NCI-H1105 (cell line): ENCODE measurements around the gene GAK.
"Not testable (repeated sequence)": the region's sequence is repeated elsewhere in the genome, so short reads cannot be mapped to it uniquely, and the experiment has no call there.

Source experiments
- DNase-seq: peaks from one replicate; lab custom pipeline; 2025; lab: John Stamatoyannopoulos, UW

Gene GAK

GRCh38 chr4:931960-932712, at the start of gene GAK, which contains the start of gene TMEM175:
Gene GAK, minus strand, starts transcription at chr4:932316. Its CDS starts 129 bp downstream, at chr4:932187.
Gene TMEM175, plus strand, starts transcription at chr4:932460. Its CDS starts 15,280 bp downstream, at chr4:947740.
- DNase-seq = peak; percentile 78

DNA sequence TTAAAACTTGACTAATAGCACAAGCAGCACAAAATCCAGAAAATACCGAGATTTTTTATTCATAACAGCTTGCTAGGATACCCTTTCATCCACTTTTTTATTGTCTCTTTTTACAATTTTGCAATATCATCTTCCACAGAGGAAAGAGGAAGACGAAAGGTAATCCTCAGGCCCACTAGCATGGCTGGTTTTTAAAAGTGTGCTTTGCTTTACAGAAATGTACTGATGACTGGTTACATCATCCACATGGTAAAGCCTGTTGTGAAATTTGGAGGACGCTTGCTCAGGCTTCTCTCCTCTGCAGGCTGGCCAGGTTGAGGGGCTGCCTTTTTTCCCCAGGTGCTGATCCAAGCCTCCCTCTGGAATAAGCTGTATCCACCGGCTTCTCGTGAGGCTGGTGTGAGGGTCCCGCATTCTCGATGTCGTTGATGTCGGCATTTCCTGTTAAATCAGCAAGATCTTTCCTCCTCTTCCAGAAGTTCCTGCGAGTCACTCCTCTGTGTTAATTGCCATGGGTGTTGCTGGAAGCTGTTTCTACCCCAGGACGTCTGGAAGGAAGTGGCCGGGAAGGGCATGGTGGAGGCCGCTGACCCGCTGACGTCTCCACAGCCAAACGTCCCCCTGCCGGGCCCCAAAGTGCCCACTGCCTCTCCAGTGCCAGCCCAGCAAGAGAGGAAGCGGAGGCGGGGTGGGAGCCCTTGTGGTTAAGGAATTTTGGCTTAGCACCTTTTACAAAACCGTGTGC, 47.0 kb upstream of the GAK start:
- DNase-seq = no peak

DNA sequence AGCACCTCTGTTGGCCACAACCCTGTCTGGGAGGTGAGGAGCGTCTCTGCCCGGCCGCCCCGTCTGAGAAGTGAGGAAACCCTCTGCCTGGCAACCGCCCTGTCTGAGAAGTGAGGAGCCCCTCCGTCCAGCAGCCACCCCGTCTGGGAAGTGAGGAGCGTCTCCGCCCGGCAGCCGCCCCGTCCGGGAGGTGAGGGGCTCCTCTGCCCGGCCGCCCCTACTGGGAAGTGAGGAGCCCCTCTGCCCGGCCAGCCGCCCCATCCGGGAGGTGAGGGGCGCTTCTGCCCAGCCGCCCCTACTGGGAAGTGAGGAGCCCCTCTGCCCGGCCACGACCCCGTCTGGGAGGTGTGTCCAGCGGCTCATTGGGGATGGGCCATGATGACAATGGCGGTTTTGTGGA, 43.9 kb upstream of the GAK start:
- not testable (repeated sequence) for DNase-seq

GRCh38 chr4:974668-975067, 42.6 kb upstream of the GAK start:
- DNase-seq = no peak

DNA sequence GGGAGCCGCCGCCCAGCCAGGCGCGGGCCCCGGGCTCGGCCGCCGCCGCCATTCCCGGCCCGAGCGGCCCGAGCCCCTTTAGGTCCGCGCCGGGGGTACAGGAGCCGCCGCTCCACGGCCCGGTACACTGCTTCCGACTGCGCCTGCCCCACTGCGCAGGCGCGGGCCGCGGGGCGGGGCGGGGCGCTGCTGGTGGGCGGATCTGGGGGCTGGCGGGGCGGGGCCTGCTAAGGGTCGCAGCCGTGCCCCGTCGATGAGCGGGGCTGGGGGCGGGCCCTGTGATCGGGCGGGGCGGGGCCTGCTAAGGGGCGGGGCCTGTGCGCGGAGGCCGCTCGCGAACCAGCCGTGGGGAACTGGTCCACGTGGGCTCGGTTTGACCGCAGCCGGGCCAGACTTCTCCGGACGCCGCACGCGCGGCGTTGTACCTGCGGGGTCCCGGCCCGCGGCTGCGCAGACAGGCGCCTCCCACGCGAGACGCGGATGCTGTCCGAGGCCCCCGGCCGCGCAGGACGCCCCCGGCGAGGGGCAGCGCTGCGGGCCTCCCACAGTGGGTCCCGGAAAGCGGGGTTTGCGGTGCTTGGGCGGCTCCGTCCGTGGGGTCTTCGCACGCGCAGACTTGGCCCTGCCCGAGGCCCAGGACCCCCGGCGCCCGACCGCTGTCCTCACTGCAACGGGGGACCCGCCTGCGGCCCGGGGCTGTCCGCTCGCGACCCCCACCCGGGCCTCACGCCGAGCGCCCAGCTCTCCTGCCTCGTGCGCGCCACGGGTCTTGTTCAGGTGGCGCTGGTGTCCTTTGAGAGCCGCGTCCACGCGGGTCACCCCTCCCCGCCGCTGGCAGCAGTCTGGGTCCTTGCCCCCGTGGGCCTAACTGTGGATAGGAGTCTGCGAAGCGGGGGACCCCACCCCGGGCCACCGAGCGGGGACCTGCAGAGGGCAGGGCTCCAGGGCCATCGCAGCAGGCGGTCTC, 41.6 kb upstream of the GAK start, which contains the start of gene DGKQ:
DGKQ (minus strand) TSS at position 139 of the 967 bp plus-strand sequence; CDS start at position 52, 87 bp downstream.
- DNase-seq = no peak

DNA sequence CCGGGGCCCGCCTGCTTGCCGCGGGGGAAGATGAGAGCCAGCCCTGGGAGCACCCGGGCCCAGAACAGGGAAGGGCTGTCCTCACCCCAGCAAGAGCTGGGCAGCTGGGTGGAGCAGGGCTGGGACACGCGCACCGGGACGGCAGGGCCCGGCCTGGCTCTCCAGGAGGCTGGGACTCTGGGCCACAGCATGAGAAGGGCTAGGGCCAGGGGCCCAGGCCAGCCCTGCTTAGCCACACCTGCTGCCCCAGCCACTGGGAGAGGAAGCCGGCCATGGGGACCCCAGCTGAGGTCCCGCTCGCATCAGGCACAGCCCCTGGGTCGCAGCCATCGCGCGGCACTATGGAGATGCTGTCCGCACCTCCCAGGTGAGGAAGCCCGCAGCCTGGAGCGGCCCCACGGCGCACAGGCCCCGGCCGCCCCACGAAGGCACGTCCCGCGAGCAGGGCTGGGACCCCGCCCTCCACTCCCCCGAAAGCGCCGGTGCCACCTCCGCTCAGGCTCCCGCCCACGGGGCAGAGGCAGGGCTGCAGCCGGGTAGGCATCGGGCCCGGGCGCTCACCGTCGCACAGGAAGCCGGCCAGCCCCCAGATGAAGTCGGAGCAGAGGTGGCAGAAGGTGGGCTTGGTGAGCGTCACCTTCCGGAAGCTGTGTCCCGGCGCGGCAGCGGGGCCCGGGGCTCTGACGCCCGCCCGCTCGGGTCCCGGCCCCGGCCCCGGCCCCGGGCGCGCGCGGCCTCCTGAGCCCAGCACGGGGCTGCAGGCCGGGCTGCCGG, 40.7 kb upstream of the GAK start:
- no peak for DNase-seq

DNA sequence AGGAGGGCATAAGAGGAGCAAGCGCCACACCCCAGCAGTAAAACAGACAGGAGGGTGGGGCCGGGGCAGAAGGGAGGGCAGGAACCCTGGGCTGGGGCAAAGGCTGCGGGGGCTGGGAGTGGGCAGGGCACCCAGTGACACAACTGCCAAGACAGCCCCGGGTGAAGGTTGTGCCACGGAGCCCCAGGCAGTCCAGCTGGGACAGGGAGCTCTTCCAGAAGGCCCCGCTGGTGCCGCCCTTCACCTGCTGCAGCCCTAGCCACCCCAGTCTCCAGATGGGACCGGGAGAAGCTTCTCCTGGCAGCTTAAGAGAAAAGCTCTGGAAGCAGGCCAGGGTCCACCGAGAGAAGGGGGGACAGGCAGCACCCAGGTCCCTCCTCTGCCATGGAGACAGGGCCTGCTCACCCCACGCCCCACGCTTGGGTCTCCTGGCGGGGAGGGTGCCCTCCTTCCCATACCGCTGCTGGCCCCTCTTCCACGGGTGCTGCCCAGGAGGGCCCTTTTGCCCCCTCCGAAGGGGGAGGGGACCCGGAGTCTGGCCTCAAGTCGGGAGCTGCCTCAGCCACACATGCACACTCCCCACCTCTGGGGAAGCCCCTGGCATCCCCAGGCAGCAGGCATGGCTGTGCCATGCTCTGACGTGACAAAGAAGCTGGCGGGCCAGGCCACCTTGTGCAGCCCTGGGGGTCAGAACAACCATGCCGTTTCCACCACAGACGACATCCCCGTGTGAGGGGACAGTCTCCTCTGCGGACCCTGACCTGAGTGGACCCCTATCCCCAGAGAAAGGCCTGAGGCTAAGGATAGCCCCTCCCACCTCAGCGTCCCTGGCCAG, 39.8 kb upstream of the GAK start:
- no peak for DNase-seq

DNA sequence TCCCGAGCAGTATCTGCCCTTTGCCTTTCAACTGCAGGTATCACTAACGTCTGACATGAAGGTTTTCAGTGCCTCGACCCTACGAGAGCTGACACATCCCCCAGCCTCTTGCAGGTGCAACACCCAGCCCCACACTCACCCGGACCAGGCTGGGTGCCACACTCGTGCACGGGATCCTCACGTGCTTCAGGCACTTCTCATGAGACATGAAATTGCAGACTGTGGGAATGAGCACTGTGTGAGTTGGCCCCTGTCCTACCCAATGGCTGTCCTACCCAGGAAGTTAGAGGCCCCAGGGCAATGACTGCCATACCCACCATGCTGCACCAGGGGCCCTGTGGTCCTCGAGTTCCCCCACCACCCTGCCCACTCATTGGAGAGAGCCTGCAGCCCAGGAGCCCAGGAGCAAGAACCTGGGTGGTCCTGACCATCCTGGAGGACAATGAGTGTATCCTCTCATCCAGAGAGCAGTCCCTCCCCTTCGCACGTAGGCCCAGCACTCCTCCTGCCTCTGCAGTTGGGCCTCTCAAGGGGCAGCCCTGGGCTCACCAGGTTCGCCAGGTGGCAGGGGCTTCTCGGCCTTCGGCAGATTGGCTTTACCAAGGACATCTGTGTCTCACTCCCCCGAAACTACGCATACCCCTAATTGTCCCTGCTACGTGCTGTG, 38.9 kb upstream of the GAK start:
- no peak for DNase-seq

- DNase-seq = no peak
Measured at GRCh38 chr4:970046-970745, 38.1 kb upstream of the GAK start.

DNA sequence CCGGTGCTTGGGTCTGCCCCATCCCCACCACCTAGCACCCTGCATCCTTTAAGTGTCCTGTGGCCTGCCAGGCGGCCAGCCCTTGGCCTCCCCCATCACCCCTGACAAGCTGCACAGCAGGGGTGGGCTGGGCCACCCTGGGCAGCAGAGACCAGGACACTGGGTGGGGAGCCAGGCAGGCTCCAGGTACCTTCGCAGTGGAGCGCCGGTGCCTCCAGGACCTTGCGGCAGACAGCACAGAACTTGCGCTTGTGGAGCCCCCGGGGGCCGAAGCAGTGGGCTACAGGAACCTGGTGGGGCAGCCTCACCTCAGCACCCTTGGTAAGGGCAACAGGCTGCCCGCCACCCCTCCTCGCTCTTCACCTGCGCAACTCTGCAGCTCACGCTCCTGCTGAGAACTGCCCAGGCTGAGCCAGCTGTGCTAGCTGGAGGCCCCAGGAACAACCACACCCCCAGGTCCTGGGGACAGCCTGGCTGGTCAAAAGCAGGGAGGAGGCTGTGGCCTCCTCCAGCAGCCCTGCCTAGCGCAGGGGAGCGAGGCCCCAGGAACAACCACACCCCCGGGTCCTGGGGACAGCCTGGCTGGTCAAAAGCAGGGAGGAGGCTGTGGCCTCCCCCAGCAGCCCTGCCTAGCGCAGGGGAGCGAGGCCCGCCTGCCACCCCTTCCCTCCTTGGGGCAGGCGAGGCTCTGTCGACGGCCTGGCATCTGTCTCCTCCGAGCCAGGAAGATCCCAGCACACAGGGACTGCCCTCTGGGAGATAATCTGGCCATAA, 36.7 kb upstream of the GAK start:
- no peak for DNase-seq

DNA sequence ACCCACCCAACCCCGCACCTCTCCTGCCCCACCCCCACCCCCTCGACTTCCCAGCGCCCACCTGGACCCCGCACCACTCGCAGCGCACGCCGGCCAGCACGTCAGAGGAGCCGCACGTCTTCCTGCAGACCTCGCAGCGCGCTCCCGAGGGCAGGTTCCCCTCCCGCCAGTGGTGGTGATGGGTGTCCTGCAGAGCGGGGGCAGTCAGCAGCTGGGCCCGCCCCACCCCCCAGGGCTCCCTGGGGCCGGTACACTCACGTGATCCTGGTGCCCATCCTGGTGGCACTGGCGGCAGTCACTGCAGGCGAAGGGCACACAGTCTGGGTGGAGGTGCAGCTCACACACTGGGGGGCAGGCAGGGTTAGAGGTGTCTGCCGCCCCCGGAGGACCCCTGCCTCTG, 36.1 kb upstream of the GAK start:
- DNase-seq = no peak

DNA sequence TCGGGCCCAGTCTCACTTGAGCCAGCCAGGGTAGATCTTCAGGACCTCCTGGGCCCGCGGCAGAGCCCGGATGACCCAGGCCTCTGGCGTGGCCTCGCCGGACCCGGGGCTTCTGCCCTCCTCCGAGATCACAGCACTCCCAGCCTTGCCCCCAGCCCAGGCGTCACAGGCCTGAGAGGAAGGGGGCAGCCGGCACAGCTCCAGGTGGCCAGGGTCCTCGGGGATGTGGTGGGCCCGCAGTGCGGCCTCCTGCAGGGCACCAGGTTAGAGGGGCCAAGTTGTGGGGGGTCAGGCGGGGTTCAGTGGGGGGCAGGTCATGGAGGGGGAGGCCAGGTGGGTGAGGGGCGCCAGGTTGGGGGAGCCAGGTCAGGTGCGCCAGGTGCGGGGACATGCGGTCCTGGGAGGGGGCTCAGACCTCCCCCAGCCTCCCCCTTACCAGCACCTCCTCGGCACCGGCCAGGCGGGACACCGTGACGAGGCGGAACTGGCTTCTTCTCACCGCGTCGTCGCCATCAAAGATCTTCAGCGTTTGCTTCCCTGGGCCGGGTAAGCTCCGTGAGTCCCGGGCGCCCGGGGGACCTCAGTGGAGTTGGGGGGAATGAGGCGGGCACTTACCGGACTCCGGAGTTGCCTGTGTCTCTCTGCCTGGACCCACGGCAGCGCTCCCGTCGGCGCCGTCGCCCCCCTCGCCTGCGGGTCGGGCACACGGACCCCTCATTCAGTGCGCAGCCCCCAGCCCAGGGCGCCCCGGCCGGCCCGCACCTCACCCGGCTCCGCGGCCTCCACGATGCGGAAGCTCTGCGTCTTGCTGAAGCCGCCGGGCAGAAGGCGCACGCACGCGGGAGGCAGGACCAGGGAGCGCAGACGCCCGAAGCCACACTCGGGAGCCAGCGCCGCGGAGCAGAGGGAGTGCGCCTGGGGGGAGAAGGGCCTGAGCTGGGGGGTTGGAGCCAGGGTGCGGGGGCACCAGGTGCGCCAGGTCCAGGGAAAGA, 35.3 kb upstream of the GAK start:
- no peak for DNase-seq

DNA sequence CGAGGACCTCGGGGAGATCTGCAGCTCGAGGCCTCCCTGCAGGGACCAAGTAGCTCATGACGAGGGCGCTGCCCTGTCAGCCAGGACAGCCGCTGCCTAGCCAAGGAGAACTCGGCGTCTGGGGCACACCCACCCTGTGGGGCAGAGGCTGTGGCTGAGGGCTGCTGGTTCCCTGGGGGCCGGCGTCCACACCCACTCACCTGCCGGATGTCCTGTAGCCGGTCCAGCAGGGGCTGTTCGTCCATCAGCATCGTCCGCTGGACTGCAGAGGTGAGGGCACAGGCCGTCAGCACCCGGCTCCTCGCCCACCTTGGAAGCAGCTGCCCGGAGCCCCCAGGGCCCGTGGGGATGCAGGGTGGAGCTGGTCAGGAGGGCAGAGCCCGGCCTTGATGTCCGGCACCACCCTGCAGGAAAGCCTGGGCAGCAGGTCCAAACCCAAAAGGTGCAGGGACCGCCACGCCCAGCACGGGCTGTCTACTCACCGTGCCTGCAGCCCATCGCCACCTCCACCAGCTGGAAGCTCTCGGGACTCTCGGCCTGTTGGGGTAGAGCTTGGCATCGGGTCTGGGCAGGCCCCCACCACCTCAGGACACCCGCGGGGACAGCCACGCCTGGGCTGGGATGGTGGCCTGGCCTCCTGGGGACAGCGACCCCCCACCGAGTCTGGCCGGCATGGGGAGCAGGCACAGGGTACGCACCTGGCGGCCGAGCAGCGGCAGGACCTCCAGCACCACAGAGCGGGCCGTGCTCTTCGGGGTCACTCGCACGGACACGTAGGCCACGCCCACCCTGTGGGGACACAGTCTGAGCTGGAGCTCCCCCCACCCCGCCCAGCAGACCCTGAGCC, 34.4 kb upstream of the GAK start:
- DNase-seq = no peak

DNA sequence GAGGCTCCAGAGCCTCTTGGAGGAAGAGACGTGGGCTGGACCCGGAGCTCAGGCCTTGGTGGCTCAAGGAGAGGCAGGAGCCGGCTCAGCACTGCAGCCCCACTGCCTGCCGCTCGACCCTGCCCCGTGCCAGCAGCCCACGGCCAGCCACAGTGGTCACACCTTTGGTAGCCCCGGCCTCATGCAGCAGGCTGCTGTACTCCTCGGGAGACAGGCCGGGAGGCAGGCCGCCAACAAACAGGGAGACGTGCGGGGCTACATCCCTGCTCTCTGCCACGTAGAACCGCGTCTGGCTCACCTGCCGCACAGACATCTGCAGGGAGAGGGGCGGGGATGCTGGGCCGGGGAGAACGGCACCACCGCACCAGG, 33.6 kb upstream of the GAK start:
- no peak for DNase-seq

DNA sequence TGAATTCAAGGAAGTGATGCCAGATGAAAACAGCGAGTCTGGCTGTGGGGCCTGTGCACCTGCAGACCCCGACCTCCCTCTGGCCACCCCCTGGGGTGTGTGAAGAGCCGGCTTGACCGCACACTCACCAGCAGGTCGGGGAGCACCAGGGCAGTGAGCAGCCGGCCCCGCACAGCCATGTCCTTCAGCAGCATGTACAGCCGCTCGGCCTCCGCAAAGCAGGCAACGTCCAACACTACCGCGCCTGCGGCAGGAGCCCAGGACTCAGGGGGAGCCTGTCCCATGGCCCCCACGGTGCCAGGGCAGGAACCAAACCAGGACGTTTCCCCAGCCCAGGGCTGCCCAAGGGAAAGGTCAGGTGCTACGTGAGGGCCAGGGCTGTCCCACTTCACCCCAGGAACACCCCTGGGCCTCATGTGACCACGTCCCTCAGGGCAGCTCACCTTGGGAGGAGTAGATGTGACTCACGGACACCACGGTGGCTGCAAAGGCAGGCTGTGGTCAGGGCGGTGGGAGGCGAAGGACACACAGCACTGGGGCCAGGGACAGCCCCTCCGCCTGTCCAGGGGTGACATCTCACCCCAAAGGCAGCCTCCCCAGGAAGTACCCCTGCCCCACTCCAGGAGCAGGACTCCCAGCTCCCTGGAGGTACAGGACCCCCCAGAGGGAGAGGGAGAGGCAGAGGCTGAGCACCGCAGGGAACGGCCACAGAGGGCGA, 33.1 kb upstream of the GAK start:
- DNase-seq = no peak
